Measurements from ENCODE around the gene IFNGR2.
"Not testable (repeated sequence)": the region's sequence is repeated elsewhere in the genome, so short reads cannot be mapped to it uniquely, and the experiment has no call there.

The IFNGR2 gene

DNA sequence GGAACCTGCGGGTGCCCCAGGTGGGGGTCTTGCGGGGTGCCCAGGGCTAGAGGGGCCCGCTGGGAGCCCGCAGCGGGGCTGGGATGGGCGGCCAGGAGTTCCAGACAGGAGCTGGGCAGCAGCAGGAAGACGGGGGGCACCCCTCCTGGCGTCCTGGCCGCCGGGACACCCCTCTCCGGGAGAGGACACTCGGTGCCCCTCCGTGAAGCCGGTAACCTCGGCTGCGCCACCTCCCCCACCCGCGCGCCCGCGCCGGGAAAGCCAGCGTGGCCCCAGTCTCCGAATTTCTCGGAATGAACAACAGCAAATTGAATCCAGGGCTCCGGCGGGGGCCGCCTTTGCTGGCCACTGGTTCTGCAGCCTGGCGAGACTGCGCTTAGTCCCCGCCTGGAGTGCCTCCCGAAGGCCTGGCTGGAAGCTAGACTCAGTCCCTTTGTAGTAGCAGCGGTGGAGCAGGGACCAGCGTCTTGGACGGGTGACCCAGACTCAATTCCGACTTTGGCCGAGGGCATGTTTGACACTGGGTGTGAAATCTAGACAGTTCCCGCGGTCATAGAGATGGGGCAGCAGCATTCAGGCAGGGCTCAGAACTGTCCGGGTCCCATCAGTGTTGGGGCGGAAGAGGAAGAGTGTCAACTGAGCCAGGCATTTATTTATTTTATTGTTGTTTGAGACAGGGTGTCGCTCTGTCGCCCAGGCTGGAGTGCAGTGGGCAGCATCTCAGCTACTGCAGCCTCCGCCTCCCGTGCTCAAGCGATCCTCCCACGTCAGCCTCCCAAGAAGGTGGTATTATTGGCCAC is 773 bp downstream of the IFNGR2 start:
- DNase-seq: no peak

DNA sequence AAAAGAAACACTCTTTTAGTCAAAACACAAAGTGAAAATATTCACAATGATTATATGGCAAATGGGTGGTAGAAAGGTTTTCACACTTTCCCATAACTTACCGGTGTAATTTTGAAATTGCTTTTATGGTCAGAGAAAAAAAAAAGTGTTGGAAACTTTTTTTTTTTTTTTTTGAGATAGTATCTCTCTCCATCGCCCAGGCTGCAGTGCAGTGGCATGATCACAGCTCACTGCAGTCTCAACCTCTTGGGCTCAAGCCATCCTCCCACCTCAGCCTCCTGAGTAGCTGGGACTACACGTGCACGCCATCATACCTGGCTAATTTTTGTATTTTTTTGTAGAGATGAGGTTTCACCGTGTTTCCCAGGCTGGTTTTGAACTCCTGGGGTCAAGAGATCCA is 3.3 kb downstream of the IFNGR2 start:
- DNase-seq: no peak

DNA sequence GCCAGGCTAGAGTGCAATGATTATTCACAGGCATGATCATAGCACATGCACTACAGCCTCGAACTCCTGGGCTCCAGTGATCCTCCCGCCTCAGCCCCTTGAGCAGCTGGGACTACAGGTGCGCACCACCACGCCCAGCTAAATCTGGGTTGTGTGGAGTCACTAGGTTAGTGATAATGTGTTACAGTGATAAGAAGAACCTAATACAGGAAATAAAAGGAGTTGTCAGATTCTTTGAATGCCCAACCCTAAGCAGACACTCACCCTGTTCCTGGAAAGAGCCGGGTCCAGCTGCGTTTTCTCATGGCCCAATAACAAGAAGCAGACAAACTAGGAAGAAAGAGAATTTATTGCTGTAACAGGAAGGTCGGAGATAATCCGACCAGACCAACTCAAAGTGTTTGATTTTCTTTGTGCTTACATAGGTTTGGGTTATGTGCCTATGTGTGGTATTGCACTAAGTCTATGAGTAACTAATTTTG is 8.8 kb downstream of the IFNGR2 start:
- no peak for DNase-seq

DNA sequence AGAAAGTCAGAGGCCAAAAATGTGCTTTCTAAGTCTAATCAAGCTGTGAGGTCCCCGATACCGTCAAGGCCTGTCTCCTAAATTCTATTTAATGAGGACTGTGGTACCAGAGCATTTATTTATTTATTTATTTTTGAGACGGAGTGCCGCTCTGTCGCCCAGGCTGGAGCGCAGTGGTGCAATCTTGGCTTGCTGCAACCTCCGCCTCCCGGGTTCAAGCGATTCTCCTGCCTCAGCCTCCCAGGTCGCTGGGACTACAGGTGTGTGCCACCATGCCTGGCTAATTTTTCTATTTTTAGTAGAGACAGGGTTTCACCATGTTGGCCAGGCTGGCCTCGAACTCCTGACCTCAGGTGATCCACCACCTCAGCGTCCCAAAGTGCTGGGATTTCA is 9.2 kb downstream of the IFNGR2 start:
- DNase-seq: not testable (repeated sequence)

DNA sequence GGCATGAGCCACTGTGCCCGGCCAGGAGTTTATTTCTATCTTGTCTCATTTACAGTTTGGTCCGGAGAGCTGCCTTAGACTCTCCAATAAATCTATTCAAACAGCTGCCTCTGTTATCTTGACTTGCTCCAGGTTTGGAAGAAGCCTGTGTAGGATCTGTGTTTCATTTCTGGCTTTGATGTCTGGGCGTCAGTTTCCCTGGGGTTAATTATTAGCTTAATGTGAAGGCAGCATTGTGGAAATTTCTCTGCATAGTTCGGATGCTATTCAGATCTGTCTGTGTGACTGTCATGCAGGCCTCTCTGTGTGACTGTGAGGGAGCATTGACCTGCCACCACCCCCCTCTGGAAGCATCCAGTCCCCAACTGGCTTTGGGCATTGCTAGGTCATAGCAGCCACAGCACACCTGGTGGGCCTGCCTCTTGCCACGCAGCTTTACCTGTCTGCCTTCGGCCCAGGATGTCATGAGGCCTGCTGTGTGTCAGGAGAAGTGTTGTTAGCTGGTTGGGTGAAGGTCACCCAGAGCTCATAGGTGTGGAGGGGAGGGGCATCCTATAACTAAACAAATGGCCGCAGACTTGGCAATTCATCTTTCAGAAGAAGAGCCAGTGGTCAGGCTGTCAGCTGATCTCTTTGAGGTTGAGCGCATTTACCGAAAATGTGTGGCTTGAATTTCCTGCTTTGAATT is 9.8 kb downstream of the IFNGR2 start:
- no peak for DNase-seq

GRCh38 chr21:33414068-33414467 is 10.9 kb downstream of the IFNGR2 start:
- no peak for DNase-seq

DNA sequence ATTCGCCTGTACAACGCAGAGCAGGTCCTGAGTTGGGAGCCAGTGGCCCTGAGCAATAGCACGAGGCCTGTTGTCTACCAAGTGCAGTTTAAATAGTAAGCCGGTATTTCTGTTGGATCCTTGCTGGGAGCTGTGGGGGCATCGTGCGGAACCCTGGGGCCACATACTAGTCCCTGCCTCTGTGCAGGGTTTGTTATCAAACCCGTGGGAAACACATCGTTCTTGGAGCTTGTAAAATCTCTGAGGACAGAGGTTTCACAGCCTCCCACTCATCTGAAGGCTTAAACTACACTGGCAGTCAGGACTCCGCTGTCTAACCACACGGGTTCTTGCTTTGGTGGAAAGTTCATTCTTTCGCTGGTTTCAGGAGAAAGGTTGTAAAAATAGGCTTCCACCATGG is 11.7 kb downstream of the IFNGR2 start:
- no peak for DNase-seq

DNA sequence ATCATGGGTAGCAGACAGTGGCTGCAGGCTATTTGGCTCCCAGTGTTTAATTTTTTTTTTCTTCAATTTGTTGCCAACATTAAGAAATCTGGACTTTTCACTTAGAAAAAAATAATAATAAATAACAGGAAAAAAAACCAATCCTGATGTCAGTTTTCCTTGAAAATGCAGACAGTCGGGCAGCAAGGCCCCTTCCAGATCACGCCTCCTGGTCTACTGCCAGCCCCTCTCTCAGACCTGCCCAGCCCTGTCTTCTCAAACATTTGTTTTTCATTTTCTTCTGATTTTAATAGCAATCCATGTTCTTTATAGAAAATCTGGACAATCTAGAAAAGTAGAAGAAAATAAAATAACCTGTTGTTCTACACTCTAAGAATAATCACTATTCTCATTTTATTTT is 15.5 kb downstream of the IFNGR2 start:
- DNase-seq: no peak

DNA sequence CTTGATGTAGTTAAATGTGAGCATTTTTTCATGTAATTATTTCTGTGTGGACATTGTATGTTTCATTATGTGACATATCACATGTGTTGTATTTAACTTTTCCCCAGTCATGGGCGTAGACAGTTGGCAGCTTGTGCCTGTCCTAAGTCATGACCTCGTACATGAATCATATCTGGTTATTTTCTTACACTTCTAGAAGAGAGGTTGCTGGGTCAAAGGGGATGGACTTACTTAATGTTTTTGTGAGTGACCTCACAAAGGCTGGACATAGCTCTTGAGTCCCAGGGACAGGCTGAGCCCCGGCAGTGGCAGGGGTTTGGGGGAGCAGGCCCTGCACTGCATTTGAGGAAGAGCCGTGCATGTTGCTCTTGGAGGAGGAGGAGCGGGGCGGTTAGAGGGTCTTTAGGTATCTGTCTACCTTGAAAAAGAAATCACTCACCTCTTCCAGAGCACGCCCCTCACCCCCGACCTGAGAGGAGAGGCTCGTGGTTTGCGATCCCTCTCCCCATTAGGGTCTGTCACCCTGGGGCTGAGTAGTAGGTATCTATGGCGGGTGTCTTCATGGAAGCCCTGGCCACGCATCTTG is 16.4 kb downstream of the IFNGR2 start:
- DNase-seq: no peak

DNA sequence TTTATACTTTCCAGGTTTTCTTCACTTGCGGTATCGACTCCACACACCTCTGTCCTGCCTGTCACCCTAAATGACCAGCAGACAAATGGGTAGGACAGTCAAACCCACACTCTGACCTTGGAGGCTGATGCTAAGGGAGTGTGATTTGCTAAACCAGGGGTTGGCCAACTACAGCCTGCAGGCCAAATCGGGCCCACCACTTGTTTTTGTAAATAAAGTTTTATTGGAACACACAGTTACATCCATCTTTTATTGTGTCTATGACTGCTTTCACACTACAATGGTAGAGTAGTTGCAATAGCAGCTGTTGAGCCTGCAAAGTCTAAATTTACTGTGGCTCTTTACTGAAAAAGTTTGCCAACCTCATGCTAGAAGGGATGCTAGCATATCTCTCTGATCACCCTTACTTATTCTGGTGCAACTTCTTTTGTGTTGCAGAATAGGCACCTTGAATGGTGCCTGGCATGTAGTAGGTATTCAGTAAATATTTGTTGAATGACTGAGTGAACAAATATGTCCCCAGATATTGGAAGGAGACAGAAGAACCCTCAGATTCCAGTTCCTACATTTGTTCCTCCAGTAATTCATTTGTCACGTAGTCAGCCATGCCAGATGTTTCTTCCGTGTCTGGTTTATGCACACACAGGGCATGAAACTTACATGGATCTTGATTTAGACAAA is 18.6 kb downstream of the IFNGR2 start:
- no peak for DNase-seq

- no peak for DNase-seq
Observed at GRCh38 chr21:33424214-33424613, 21.0 kb downstream of the IFNGR2 start.

DNA sequence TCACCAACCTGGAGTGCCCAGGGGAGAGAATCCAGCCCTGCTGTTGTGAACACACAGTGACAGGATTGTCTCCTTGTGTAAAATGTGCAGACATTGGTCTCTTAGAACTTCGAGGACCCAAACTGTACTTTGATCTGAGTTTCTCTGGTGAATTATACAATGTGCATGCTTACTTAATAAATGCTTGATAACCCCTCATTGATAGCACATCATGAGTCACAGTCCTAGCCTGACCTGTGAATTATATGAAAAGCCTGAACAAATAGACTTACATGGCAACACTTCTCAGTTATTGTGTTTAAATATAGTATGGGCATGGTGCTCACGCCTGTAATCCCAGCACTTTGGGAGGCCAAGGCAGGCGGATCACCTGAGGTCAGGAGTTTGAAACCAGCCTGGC is 22.6 kb downstream of the IFNGR2 start:
- no peak for DNase-seq

DNA sequence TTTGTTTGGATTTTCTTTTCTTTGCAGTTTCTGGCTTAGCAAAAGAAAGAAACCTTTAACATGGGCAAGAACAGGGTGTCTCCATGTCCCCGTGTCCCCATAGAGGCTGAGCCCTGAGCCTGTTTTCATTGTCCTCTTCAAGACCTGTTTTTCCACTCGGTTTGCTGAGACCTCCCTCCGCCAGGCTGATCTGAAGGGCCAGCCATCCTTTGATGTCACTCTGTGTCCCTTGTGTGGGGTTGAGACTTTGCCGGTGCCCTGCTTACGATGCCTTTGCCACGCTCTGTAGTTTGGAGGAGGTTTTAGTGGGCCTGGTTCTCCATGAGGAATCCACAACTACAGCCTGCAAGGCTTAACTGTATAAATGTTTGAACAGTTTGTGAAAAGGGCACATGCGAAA is 23.8 kb downstream of the IFNGR2 start:
- no peak for DNase-seq

GRCh38 chr21:33428669-33429068 is 25.5 kb downstream of the IFNGR2 start:
- no peak for DNase-seq

- DNase-seq: no peak
Observed at GRCh38 chr21:33430858-33431257, 27.6 kb downstream of the IFNGR2 start.

GRCh38 chr21:33432496-33432895 is 29.3 kb downstream of the IFNGR2 start:
- DNase-seq: no peak

DNA sequence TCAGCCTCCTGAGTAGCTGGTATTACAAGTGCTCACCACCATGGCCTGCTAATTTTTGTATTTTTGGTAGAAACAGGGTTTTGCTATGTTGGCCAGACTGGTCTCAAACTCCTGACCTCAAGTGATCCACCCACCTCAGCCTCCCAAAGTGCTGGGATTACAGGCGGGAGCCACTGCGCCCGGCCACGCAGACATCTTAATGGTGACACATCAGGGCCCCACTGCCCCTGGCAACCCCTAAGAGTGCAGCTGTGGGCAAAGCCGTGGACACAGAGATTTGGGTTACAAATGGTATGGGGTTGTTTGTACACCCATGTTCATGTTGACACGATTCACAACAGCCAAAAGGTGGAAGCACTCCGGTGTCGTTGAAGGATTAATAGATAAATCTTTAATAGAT is 29.8 kb downstream of the IFNGR2 start:
- DNase-seq: no peak

- DNase-seq: no peak
Observed at GRCh38 chr21:33433425-33434114, 30.4 kb downstream of the IFNGR2 start.

DNA sequence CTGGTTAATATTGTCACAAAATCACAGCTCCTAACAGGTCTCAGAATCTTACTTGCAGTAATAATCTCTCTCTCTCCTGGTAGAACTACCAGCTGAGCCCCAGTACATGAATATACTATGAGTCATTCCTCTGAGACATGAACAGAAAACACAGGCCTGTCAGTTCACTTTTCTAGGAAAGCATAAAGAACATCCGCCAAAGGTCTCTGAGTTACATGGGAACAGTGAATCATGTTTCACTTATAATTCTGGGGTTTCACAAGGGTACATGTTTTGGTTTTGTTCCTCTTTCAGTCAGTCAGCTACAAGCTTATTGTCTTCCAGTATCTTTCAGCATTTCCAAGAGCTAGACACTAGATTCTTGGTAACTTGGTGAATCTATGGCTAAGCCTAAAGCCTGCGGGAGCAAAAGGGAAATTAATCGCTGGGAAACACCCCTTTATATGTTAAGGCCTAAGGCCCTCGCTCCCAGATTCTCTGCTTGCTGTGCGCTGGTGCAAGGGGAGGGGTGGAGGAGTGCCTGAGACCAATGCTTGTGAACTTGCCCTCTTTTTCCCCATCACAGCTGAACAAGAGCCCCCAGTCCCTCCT is 31.7 kb downstream of the IFNGR2 start:
- DNase-seq: no peak

DNA sequence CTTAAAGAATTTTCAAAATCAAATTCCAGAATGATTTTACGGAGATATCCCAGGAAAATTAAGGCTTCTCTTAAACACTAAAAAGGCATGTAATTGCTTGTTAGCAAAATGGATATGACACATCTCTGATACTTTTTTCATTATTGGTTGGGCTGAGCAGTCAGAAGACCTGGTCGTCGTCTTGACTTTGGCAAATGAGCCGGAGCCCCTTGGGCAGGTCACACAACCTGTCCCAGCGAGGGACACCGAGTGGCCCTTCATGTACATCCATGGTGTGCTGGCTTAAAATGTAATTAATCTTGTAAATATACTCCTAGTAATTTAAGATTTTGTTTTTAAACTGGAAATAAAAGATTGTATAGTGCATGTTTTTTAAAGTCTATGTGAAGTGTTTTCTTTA is 33.9 kb downstream of the IFNGR2 start:
- no peak for DNase-seq

GRCh38 chr21:33441489-33442477 is 38.6 kb downstream of the IFNGR2 start:
- no peak for DNase-seq
